D721Med (cell line): ENCODE data around the gene SUGCT.

ENCODE experiments used
- DNase-seq: peaks from one replicate; pipeline ENCODE4 v3.0.0; 2011; ENCODE audit warnings: low spot score; ENCODE audit not compliant: insufficient read length
- FAIRE-seq: peaks from 2 replicates; lab custom pipeline; 2011; peaks lifted over from hg19 to GRCh38; lab: Jason Lieb, UNC
- CTCF ChIP-seq: IDR thresholded peaks from 2 replicates; pipeline ENCODE4 v1.5.1; 2012; ENCODE audit warnings: mild to moderate bottlenecking, control low read depth; ENCODE audit not compliant: insufficient read depth; ENCODE audit errors: missing control alignments

The SUGCT gene

DNA sequence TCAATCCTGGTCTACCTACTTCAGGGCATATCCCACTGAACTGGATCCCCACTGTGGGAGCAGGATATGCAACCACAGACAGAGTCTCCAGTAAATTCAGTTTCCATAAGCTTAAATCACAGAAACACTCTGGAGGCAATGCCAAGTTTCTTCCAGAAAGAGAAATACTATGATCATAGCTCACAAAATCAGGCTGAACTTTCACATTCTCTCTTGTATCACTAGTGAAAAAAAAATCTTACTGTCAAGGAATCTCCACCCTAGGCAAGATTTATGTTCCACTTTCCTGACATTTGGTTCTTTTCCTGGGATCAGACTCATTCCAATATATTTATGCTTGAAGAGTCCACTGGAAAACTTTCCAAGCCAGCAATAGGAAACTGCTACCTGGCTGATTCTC lies 749.0 kb downstream of the SUGCT start:
- FAIRE-seq (no peak), DNase-seq (no peak)
- no peak for TF ChIP-seq CTCF

DNA sequence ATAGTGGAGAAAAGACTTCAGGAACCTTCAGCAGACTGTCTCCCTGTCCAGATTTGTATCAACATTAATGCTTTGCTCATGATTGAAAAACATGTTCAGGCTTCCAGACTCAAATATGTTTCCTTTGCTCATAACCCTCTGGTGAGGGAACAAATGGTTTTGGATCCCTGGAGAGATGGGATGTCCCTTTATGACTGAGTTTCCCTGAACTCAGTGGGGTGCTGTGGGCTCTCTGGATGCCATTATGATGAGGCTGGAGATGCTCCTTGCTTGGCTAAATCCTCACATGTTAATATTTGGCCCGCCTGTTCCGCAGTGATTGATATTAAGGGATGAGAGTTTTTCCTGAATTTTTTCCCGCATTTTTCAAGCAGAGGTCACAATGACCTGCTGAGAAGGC lies 749.4 kb downstream of the SUGCT start:
- FAIRE-seq = no peak
- no peak for TF ChIP-seq CTCF
- no peak for DNase-seq

GRCh38 chr7:40885503-40885902 lies 750.7 kb downstream of the SUGCT start:
- no peak for FAIRE-seq
- no peak for TF ChIP-seq CTCF

DNA sequence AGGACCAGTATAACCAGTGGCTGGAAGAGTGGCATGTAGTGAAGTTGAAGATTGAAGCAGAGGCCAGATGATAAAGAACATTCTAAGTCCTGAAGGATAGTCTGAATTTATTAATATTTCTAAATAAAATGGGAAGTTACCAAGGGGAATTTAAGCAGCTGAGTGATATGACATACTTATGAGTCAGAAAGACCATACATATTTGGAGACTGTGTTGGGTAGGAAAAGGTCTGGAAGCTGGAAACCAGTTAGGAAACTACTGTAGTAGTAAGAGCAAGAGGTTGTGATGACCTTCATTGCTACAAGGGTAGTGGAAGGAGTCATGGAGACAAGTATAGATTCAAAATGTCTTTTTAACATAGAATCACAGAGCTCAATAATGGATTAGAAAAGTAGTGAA lies 752.3 kb downstream of the SUGCT start:
- FAIRE-seq (no peak), DNase-seq (no peak)
- no peak for TF ChIP-seq CTCF

More at GRCh38 chr7:40885503-40885902, 750.7 kb downstream of the SUGCT start:
- DNase-seq = no peak

DNA sequence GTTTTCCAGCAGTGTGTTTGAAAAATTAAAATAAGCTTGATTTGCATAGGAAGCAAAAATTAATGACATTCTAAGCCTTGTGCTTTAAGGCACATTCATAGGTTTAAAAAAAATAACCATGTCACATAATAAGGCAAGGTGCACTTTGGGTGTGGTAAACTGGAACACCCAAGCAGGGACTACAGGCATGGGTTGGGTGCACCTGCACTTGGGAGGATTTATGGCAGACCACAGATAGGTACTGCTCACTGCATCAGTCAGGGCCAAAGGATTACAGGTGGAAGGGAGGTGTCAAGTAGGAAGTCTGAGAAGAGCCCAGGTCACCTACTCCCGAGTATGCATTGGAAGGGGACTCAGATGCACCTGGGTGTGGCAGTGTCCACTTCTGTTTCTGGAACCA lies 753.7 kb downstream of the SUGCT start:
- no peak for DNase-seq
- no peak for FAIRE-seq

DNA sequence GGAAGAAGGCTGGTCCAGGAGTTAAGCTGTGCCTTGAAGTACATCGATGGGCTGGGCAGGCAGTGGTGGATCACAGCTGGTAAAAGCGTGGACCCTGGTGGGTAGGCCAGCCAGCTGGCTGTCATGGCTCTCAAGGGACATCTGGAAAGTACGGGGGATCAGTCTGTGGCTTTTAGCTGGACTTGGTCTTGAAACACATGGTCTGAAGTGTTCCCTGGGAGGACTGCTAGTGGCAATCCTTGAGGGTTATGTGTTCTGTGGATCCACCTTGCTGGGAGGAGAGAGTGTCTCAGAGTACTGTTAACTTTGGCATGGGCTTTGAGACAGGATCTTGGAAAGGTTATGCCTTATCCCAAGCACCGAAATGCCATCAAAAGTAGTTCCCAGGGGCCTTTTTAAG lies 754.3 kb downstream of the SUGCT start:
- FAIRE-seq (no peak), DNase-seq (no peak)
- no peak for TF ChIP-seq CTCF

More for the DNA sequence above, 753.7 kb downstream of the SUGCT start:
- no peak for TF ChIP-seq CTCF

- no peak for FAIRE-seq
- no peak for DNase-seq
- no peak for TF ChIP-seq CTCF
Observed at GRCh38 chr7:40889539-40889938, 754.7 kb downstream of the SUGCT start.
